ENCODE data around the gene ENPEP.

DNA sequence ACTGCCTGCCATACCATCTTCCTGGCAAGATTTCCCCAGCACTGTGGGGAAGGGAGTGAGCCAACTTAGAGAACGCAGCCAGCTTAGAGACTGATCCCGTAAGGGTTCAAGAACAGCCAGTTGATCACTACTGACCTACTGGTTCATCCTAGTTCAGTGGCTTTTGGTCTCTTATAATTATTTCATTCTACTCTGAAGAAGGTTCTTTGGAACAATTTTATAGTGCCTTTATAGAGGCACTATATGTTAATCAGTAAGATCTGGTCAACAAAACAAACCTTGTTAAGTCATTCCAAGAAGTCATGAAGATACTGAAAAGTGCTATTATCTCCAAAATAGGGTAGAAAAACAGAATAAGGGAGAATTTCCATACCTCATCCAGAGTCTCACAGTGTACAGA, 33.2 kb upstream of the ENPEP start:
- TF ChIP-seq, protein P1, sequence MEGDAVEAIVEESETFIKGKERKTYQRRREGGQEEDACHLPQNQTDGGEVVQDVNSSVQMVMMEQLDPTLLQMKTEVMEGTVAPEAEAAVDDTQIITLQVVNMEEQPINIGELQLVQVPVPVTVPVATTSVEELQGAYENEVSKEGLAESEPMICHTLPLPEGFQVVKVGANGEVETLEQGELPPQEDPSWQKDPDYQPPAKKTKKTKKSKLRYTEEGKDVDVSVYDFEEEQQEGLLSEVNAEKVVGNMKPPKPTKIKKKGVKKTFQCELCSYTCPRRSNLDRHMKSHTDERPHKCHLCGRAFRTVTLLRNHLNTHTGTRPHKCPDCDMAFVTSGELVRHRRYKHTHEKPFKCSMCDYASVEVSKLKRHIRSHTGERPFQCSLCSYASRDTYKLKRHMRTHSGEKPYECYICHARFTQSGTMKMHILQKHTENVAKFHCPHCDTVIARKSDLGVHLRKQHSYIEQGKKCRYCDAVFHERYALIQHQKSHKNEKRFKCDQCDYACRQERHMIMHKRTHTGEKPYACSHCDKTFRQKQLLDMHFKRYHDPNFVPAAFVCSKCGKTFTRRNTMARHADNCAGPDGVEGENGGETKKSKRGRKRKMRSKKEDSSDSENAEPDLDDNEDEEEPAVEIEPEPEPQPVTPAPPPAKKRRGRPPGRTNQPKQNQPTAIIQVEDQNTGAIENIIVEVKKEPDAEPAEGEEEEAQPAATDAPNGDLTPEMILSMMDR (IDR thresholded peaks at IDR 0.05; ENCODE audit: low read depth, low read length, missing input control): no peak
- TF ChIP-seq YY1 (IDR thresholded peaks at IDR 0.05) (no peak), RXRA (IDR thresholded peaks at IDR 0.05) (no peak), GABPA (IDR thresholded peaks at IDR 0.05 in 1 of 2, conservative IDR thresholded peaks at IDR 0.05 in 1 of 2) (no peak), TAF1 (conservative IDR thresholded peaks at IDR 0.05) (no peak), RAD21 (IDR thresholded peaks at IDR 0.05) (no peak)
- TF ChIP-seq, protein P2, sequence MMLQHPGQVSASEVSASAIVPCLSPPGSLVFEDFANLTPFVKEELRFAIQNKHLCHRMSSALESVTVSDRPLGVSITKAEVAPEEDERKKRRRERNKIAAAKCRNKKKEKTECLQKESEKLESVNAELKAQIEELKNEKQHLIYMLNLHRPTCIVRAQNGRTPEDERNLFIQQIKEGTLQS (IDR thresholded peaks at IDR 0.05): no peak
- TF ChIP-seq, protein P3, sequence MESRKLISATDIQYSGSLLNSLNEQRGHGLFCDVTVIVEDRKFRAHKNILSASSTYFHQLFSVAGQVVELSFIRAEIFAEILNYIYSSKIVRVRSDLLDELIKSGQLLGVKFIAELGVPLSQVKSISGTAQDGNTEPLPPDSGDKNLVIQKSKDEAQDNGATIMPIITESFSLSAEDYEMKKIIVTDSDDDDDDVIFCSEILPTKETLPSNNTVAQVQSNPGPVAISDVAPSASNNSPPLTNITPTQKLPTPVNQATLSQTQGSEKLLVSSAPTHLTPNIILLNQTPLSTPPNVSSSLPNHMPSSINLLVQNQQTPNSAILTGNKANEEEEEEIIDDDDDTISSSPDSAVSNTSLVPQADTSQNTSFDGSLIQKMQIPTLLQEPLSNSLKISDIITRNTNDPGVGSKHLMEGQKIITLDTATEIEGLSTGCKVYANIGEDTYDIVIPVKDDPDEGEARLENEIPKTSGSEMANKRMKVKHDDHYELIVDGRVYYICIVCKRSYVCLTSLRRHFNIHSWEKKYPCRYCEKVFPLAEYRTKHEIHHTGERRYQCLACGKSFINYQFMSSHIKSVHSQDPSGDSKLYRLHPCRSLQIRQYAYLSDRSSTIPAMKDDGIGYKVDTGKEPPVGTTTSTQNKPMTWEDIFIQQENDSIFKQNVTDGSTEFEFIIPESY (IDR thresholded peaks at IDR 0.05): no peak
- TF ChIP-seq, protein P4, sequence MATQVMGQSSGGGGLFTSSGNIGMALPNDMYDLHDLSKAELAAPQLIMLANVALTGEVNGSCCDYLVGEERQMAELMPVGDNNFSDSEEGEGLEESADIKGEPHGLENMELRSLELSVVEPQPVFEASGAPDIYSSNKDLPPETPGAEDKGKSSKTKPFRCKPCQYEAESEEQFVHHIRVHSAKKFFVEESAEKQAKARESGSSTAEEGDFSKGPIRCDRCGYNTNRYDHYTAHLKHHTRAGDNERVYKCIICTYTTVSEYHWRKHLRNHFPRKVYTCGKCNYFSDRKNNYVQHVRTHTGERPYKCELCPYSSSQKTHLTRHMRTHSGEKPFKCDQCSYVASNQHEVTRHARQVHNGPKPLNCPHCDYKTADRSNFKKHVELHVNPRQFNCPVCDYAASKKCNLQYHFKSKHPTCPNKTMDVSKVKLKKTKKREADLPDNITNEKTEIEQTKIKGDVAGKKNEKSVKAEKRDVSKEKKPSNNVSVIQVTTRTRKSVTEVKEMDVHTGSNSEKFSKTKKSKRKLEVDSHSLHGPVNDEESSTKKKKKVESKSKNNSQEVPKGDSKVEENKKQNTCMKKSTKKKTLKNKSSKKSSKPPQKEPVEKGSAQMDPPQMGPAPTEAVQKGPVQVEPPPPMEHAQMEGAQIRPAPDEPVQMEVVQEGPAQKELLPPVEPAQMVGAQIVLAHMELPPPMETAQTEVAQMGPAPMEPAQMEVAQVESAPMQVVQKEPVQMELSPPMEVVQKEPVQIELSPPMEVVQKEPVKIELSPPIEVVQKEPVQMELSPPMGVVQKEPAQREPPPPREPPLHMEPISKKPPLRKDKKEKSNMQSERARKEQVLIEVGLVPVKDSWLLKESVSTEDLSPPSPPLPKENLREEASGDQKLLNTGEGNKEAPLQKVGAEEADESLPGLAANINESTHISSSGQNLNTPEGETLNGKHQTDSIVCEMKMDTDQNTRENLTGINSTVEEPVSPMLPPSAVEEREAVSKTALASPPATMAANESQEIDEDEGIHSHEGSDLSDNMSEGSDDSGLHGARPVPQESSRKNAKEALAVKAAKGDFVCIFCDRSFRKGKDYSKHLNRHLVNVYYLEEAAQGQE (IDR thresholded peaks at IDR 0.05): no peak
- TF ChIP-seq, protein P5, sequence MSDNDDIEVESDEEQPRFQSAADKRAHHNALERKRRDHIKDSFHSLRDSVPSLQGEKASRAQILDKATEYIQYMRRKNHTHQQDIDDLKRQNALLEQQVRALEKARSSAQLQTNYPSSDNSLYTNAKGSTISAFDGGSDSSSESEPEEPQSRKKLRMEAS (IDR thresholded peaks at IDR 0.05): no peak
